Measurements from ENCODE around the gene NR2F1-AS1.

NR2F1-AS1 gene

GRCh38 chr5:93580927-93581445 lies at the start of gene NR2F1-AS1:
TSS of gene NR2F1-AS1 (minus strand) at chr5:93581219.
- no peak for DNase-seq

GRCh38 chr5:93626801-93627200 lies 45.8 kb upstream of the NR2F1-AS1 start:
- no peak for DNase-seq

- no peak for DNase-seq
These were observed 42.1 kb upstream of the NR2F1-AS1 start for GRCh38 chr5:93623153-93623552.

- DNase-seq = no peak
These were observed 41.3 kb upstream of the NR2F1-AS1 start for GRCh38 chr5:93622240-93622885.

- peak; percentile 71 for DNase-seq
These were observed 40.3 kb upstream of the NR2F1-AS1 start for GRCh38 chr5:93621327-93621798.

GRCh38 chr5:93620487-93621326 lies 39.7 kb upstream of the NR2F1-AS1 start:
- peak; percentile 68 for DNase-seq

- no peak for DNase-seq
These were observed 35.6 kb upstream of the NR2F1-AS1 start for GRCh38 chr5:93616538-93617174.

- no peak for DNase-seq
These were observed 31.8 kb upstream of the NR2F1-AS1 start for GRCh38 chr5:93612855-93613243.

- peak; percentile 71 for DNase-seq
These were observed 31.2 kb upstream of the NR2F1-AS1 start for GRCh38 chr5:93611976-93612854.

- DNase-seq = no peak
These were observed 30.4 kb upstream of the NR2F1-AS1 start for GRCh38 chr5:93611273-93611975.

GRCh38 chr5:93610581-93611272 lies 29.7 kb upstream of the NR2F1-AS1 start:
- no peak for DNase-seq

GRCh38 chr5:93609762-93610161 lies 28.7 kb upstream of the NR2F1-AS1 start:
- DNase-seq = no peak

- no peak for DNase-seq
These were observed 27.8 kb upstream of the NR2F1-AS1 start for GRCh38 chr5:93608855-93609254.

- DNase-seq = no peak
These were observed 26.6 kb upstream of the NR2F1-AS1 start for GRCh38 chr5:93607367-93608258.

GRCh38 chr5:93606382-93606752 lies 25.3 kb upstream of the NR2F1-AS1 start:
- DNase-seq = no peak

GRCh38 chr5:93604644-93605515 lies 23.9 kb upstream of the NR2F1-AS1 start:
- no peak for DNase-seq

GRCh38 chr5:93603793-93604643 lies 23.0 kb upstream of the NR2F1-AS1 start:
- DNase-seq = no peak
